CMK (cell line): ENCODE data around the gene HSDL2.
"Not testable (repeated sequence)": the region's sequence is repeated elsewhere in the genome, so short reads cannot be mapped to it uniquely, and the experiment has no call there.

Experiments used
- DNase-seq: peaks from one replicate; pipeline ENCODE4 v3.0.0-alpha.2; 2010; ENCODE audit warnings: low read depth

The HSDL2 gene

GRCh38 chr9:112396872-112397271 lies 17.0 kb downstream of the HSDL2 start:
- no peak for DNase-seq

- DNase-seq: no peak
Measured at GRCh38 chr9:112401175-112401815, 21.4 kb downstream of the HSDL2 start.

- DNase-seq: no peak
Measured at GRCh38 chr9:112403614-112404201, 23.8 kb downstream of the HSDL2 start.

- no peak for DNase-seq
Measured at GRCh38 chr9:112404508-112404932, 24.6 kb downstream of the HSDL2 start.

GRCh38 chr9:112408275-112408674 lies 28.4 kb downstream of the HSDL2 start:
- DNase-seq: no peak

- no peak for DNase-seq
Measured at GRCh38 chr9:112408819-112409218, 28.9 kb downstream of the HSDL2 start.

GRCh38 chr9:112409758-112410157 lies 29.9 kb downstream of the HSDL2 start:
- no peak for DNase-seq

GRCh38 chr9:112411626-112412027 lies 31.7 kb downstream of the HSDL2 start:
- DNase-seq: no peak

- not testable (repeated sequence) for DNase-seq
Measured at GRCh38 chr9:112413728-112414127, 33.8 kb downstream of the HSDL2 start.

GRCh38 chr9:112420208-112420607 lies 40.3 kb downstream of the HSDL2 start:
- no peak for DNase-seq

- no peak for DNase-seq
Measured at GRCh38 chr9:112421771-112422222, 41.9 kb downstream of the HSDL2 start.

- no peak for DNase-seq
Measured at GRCh38 chr9:112422417-112423148, 42.7 kb downstream of the HSDL2 start.

GRCh38 chr9:112430006-112430522 lies 50.2 kb downstream of the HSDL2 start:
- no peak for DNase-seq

GRCh38 chr9:112433499-112434392 lies 53.8 kb downstream of the HSDL2 start:
- no peak for DNase-seq

GRCh38 chr9:112434487-112434886 lies 54.6 kb downstream of the HSDL2 start:
- no peak for DNase-seq

GRCh38 chr9:112437406-112437805 lies 57.5 kb downstream of the HSDL2 start:
- no peak for DNase-seq

- DNase-seq: no peak
Measured at GRCh38 chr9:112439171-112439570, 59.3 kb downstream of the HSDL2 start.

GRCh38 chr9:112439825-112440224 lies 59.9 kb downstream of the HSDL2 start:
- no peak for DNase-seq

GRCh38 chr9:112443200-112443599 lies 63.3 kb downstream of the HSDL2 start:
- no peak for DNase-seq

- DNase-seq: no peak
Measured at GRCh38 chr9:112443636-112444035, 63.7 kb downstream of the HSDL2 start.

- no peak for DNase-seq
Measured at GRCh38 chr9:112445196-112445595, 65.3 kb downstream of the HSDL2 start.

- DNase-seq: no peak
Measured at GRCh38 chr9:112446080-112446479, 66.2 kb downstream of the HSDL2 start.
